ENCODE measurements around the gene FAIM2. TPM values are rescaled to one million over a fixed set of nuclear protein-coding genes. Genes with fewer than 3 reads are reported as not detected.

The FAIM2 gene
- polyA plus RNA-seq, 1 donor, result 10.3 TPM

GRCh38 chr12:49939307-49939706 is 35.6 kb upstream of the FAIM2 start:
- DNase-seq, result no peak

DNA sequence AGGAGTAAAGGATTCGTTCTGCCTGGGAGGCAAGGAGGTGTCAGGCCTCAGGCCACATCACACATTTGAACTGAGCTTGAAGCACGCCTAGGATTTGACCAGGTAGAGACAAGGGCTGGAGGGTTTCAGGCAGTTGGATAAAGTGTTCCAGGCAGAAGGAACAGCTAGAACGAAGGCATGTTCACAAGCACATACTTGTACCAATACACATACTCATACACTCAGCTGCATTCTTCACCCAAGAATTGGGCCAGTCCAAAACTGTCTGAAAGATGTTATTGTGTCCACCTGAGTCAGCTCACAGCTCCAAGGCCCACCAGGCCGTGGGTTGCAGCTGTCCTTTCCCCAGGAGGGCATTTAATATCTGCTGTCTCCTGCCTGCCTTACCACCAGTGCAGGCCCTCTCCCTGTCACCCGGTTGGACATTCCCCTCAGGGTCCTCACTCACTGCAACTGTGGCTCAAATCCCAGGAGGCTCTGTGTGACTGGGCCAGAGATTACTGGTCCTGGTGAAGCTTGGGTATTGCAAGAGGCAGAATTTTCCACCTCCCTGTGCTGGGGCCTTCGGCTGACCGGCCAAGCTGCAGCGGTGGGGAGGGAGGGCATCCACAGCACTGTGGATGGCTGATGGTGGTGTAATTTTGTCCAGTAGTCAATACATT is 34.1 kb upstream of the FAIM2 start:
- DNase-seq, result no peak

GRCh38 chr12:49936925-49937324 is 33.2 kb upstream of the FAIM2 start:
- DNase-seq, result no peak

DNA sequence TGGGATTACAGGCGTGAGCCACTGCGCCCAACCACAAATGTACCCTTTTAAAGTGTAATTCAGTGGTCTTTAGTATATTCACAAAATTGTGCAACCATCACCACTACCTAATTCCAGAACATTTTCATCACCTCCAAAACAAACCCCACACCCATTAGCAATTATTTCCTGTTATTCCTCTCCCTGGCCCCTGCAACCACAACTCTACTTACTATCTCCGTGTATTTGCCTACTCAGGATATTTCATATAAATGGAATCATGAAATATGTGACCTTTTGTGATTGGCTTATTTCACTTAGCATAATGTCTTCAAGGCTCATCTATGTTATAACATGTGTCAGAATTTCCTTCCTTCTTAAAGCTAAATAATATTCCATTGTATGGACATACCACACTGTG is 30.8 kb upstream of the FAIM2 start:
- DNase-seq, result no peak

DNA sequence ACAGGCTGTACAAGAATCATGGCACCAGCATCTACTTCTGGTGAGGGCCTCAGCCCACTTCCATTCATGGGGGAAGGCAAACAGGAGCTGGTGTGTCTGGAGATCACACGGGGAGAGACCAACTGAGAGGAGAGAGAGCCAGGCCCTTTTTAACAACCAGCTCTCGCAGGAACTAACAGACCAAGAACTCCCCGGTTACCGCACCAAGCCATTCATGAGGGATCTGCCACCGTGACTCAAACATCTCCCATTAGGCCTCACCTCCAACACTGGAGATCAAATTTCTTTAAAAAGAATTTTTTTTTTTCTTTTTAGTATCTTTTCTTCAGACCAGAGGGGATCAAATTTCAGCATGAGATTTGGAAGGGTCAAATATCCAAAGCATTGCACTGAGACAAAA is 30.1 kb upstream of the FAIM2 start:
- no peak for DNase-seq

GRCh38 chr12:49932533-49933130 is 28.9 kb upstream of the FAIM2 start:
- no peak for DNase-seq

DNA sequence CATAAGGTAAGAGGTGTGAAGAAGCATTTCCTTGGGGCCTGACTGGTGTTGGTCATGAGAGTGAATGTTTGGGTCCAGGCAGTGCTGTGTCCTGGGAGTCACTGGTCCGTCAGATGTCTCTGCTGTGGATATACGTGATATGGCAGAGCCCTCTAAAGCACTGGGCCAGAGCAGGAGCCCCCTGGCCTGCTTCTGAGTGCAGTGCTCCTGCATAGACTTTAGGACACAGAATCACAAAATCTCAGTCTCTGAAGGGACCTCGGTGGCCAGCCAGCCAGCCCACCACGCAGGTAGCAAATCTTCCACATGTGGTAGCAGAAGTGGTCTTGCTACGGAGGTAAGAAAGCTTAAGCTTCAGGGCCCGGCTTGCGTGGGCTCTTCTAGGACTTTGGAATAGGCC is 28.3 kb upstream of the FAIM2 start:
- DNase-seq, result no peak

DNA sequence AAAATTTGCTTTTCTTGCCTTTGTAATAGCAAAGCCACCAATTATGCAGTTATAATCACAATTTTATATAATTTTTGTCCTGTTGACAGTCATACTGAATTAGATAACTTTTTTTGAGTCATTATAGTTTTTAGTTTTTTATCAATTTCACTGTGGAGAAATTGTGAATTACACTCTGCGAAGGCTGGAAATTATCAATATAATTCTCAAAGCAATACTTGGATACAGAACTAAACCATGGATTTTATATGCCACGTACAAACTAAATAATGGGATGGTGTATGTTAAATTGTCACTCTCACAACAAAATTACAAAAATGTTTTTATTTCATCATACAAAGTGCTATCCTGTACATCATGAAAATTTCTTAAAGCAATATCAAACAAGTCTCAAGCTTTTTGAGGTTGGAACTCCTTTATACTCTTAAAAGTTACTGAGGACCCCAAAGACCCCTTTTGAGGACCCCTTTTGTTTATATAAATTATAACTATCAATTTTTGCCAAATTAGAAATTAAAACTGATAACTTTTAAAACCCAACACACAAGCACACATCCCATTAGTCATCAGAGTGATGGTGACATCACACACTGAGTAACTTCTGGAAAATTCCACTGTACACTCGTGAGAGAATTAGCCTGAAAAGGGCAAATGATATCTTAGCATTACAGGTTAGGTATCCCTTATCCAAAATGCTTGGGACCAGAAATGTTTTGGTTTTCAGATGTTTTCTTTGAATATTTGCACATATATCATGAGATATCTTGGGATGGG is 27.0 kb upstream of the FAIM2 start:
- DNase-seq, result no peak

- no peak for DNase-seq
Measured at GRCh38 chr12:49929581-49929980, 25.9 kb upstream of the FAIM2 start.

DNA sequence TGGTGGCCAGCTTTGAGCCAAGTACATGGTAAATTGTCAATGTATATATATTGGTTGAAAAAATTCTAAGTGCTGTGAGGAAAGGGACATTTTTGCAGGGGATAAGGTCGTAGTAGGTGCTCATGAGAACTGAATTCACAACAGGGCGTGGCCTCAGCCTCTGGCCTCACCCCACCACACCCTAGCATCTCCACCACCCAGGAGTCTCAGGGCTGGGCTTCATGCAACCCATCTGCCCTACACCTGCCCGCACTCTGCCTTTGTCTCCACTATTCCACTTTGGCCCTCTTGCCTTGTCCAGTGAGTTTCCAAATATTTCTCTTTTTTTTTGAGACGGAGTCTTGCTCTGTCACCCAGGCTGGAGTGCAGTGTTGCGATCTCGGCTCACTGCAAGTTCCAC is 24.8 kb upstream of the FAIM2 start:
- no peak for DNase-seq

DNA sequence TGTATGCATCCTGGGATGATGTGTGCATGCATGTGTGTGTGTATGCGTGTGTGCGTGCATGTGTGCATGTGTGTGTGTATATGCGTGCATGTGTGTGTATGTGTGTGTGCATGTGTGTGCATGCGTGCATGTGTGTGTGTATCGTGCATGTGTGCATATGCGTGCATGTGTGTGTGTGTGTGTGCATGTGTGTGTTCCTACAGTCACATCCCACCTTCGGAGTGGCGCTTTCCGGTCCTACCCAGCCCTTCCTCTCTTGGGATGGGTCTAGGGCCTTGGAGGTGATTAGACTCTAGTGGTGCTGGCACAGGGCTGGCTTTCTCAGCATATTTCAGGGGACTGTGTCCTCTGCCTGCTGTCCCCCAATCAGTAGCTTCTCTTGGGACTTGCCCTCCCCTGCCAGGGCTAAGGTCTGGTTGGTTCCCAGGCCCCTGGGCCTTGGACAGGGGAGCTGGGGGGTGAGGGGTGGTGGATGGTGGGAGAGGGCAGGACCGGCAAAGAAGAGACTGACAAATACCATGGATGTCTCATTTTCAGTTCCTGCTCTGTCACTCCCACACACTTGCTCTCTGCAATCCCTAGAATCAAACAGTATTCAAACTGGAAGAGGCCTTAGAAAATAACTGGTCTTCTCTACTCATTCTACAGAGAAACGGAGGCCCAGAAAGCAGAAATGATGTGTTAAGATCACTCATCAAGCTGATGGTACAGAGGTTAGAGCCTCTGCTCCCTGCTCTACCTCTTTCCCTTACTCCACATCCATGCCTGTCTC is 21.9 kb upstream of the FAIM2 start:
- no peak for DNase-seq

GRCh38 chr12:49924628-49925246 is 21.0 kb upstream of the FAIM2 start:
- DNase-seq, result no peak

- DNase-seq, result no peak
Measured at GRCh38 chr12:49923880-49924556, 20.3 kb upstream of the FAIM2 start.

DNA sequence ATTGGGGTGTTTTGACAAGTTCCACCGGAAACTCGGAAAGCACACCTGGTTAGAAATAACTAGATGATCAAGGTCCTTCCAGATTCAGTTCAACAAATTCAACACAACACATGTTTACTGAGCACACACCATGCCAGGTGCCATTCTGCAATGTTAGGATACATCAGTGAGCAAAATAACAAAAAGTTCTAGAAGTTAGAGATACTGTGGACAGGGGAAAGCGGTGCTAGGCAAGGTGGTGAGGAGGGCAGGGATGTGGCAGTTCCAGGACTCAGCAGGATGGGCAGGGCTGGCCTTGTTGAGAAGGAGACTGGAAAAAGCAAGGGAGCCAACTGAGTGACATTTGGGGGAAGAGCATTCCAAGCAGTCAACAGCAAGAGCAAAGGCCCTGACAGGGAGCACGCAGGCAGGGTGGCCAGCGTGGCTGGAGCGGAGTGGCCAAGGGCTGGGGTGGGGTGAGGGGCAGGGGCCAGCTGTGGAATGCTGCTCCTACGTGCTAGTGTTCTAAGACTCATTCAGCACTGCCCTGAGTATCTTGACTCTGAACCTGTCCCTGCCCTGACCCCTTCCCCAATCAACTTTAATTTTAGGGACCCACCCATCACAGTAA is 19.4 kb upstream of the FAIM2 start:
- no peak for DNase-seq

- no peak for DNase-seq
Measured at GRCh38 chr12:49922349-49923034, 18.8 kb upstream of the FAIM2 start.

DNA sequence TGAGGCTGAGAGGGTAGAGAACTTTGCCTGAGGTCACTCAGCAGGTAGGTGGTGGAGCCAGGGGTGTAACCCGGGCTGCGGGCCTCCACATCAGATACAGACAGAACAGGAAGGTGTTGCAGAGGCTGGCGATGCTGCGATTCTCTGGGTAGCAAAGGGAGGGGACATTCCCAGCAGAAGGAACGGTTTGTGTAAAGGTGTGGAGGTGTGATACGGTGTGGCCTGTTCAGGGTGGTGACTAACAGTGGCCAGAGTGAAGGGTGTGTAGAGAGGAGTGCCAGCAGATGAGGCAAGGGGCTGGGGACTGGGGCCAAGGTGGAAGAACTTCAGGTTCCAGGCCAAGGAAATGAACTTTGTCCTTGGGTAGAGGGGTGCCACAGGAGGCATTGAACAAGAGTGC is 18.2 kb upstream of the FAIM2 start:
- no peak for DNase-seq

- DNase-seq, result no peak
Measured at GRCh38 chr12:49921299-49921698, 17.6 kb upstream of the FAIM2 start.

DNA sequence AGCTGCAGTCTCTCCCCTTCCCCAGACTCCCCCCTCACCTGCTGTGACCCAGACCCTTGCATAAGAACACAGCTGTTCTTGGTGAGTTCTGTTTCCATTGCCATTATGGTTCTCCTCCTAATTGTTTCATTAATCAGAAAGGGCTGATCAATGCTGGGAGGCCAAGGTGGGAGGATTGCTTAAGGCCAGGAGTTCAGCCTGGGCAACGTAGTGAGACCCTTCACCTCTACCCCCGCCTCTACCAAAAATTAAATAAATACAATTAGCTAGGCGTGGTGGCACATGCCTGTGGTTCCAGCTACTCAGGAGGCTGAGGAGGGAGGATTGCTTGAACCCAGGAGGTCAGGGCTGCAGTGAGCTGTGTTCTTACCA is 17.2 kb upstream of the FAIM2 start:
- DNase-seq, result no peak

DNA sequence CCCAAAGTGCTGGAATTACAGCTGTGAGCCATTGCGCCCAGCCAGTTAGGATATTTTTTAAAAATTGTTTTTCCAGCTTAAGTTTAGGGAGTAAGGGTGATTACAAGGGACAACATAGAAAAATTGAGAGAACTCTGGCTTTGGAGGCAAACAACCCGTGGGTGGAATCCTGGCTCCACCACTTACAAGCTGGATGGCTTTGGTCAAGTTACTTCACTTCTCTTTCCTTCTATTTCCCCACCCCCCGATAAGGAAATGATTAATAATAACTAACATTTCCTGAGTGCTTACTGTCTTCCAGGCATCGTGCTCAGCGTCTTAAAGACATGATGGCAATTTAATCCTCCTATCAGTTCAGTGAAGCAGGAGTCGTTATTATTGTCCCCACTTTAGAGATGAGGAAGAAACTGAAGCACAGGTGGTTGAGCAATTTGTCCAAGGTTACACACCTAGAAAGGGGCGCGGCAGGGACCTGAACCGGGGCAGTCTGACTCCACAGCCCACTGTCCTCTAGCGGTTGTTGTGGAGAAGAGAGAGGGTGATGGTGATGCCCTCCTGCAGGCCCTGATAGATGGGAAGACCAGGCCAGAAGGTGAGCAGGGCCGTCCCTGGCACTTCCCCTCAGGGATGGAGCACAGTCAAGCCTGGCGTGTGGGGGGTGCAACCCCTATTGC is 16.7 kb upstream of the FAIM2 start:
- DNase-seq, result no peak

- DNase-seq, result no peak
Measured at GRCh38 chr12:49917788-49918173, 14.1 kb upstream of the FAIM2 start.

Data from hindlimb muscle (tissue), 1 donor.